Measurements from ENCODE around the gene LRP6.

Gene LRP6

DNA sequence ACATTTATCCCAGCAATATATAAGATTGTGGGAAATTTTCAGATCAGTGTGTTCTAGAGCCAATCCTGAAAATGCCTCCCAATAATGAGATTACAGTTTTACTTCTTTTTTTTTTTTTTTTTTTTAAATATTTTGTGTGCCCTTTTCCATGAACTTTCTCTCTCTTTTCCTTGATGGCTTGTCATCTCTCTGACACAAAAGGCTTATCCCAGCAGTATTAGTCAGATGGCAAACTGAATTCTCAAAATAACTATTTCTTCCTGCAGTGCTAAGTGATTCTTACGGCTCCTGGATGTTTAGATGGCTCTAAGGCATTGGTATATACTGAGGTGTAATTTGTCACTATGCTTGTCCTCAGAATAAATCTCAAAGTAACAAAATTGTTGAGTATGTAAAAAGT, 86.7 kb downstream of the LRP6 start:
- Histone ChIP-seq H3K79me2 (ENCODE audit: control insufficient read depth, low read length) (no peaks in the 10 kb centered on the region), H3K36me3 (ENCODE audit: control insufficient read depth, low read length) (peaks cover 6% of the 10 kb centered on the region), H3K27me3 (ENCODE audit: control insufficient read depth, low read length) (no peaks in the 10 kb centered on the region), H3K9me2 (replicated peaks; ENCODE audit: control insufficient read depth, low read length) (no peaks in the 10 kb centered on the region), H3K4me3 (ENCODE audit: low read length) (no peak overlapping the region), H3K4me2 (ENCODE audit: low read length) (no peak overlapping the region), H3K4me1 (ENCODE audit: control insufficient read depth, low read length) (peaks cover 8% of the 10 kb centered on the region), H4K20me1 (ENCODE audit: control insufficient read depth, insufficient read depth, low read depth, low read length) (no peaks in the 10 kb centered on the region), H3F3A (ENCODE audit: control insufficient read depth, insufficient read depth) (no peaks in the 10 kb centered on the region), H3K9me3 (ENCODE audit: control insufficient read depth, insufficient read depth, low read length) (no peaks in the 10 kb centered on the region), H3K27ac (ENCODE audit: low read depth, low read length) (no peak overlapping the region)
- TF ChIP-seq EZH2phosphoT487 (IDR thresholded peaks at IDR 0.05; ENCODE audit: borderline replicate concordance, low read length): no peak
- TF ChIP-seq, protein P1, sequence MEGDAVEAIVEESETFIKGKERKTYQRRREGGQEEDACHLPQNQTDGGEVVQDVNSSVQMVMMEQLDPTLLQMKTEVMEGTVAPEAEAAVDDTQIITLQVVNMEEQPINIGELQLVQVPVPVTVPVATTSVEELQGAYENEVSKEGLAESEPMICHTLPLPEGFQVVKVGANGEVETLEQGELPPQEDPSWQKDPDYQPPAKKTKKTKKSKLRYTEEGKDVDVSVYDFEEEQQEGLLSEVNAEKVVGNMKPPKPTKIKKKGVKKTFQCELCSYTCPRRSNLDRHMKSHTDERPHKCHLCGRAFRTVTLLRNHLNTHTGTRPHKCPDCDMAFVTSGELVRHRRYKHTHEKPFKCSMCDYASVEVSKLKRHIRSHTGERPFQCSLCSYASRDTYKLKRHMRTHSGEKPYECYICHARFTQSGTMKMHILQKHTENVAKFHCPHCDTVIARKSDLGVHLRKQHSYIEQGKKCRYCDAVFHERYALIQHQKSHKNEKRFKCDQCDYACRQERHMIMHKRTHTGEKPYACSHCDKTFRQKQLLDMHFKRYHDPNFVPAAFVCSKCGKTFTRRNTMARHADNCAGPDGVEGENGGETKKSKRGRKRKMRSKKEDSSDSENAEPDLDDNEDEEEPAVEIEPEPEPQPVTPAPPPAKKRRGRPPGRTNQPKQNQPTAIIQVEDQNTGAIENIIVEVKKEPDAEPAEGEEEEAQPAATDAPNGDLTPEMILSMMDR (IDR thresholded peaks at IDR 0.05; ENCODE audit: low read depth, low read length, poor library complexity, severe bottlenecking): no peak

DNA sequence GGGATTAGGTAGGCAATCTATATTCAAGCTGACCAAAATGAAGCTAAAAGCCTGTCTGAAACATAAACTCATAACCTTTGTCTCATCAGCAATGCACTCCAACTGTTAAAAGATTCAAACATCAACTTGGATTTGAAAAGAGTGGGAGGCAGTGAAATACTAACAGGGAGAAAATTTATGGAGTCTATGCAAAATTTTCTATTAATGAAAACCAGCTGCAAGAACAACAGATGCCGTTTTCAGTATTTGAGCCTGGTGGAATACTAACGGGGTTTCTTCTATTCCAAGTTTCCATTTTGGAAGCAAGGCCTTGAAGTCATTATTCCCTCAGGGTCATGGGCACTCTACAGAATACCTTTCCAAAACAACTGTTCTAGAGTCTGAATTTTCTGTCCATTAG, 88.3 kb downstream of the LRP6 start:
- Histone ChIP-seq H3K27ac (ENCODE audit: low read depth, low read length) (no peak overlapping the region), H3K36me3 (ENCODE audit: control insufficient read depth, low read length) (peaks cover 6% of the 10 kb centered on the region), H3K9me3 (ENCODE audit: control insufficient read depth, insufficient read depth, low read length) (no peaks in the 10 kb centered on the region), H3K9me2 (replicated peaks; ENCODE audit: control insufficient read depth, low read length) (no peaks in the 10 kb centered on the region), H3F3A (ENCODE audit: control insufficient read depth, insufficient read depth) (no peaks in the 10 kb centered on the region), H3K27me3 (ENCODE audit: control insufficient read depth, low read length) (no peaks in the 10 kb centered on the region), H4K20me1 (ENCODE audit: control insufficient read depth, insufficient read depth, low read depth, low read length) (no peaks in the 10 kb centered on the region), H3K4me2 (ENCODE audit: low read length) (no peak overlapping the region), H3K4me3 (ENCODE audit: low read length) (no peak overlapping the region), H3K79me2 (ENCODE audit: control insufficient read depth, low read length) (no peaks in the 10 kb centered on the region), H3K4me1 (ENCODE audit: control insufficient read depth, low read length) (peaks cover 8% of the 10 kb centered on the region)
- TF ChIP-seq, protein P1 (IDR thresholded peaks at IDR 0.05; ENCODE audit: low read depth, low read length, poor library complexity, severe bottlenecking): no peak
- TF ChIP-seq EZH2phosphoT487 (IDR thresholded peaks at IDR 0.05; ENCODE audit: borderline replicate concordance, low read length): no peak

DNA sequence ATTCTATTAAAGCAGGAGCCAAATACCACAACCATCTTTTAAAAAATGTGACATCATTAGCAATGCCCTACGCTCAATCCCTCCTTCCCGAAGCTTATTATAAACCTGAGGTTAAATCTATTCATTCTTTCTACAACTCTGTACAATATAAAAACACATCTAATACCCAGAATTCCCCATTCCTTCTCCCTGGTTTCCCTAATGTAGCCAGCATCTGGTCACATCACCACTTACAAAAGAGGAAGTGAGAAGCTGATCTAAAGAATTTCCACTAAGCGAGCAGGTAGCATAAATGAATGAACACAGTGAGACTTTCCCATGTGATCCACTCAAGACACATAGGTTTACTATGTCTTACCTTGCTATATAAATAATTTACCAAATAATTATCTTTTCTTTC, 90.4 kb downstream of the LRP6 start:
- no peaks in the 10 kb centered on the region for H3K79me2 ChIP-seq (ENCODE audit: control insufficient read depth, low read length)
- H3K4me2 ChIP-seq (ENCODE audit: low read length): no peak overlapping the region
- H3F3A ChIP-seq (ENCODE audit: control insufficient read depth, insufficient read depth): no peaks in the 10 kb centered on the region
- H4K20me1 ChIP-seq (ENCODE audit: control insufficient read depth, insufficient read depth, low read depth, low read length): no peaks in the 10 kb centered on the region
- H3K9me2 ChIP-seq (replicated peaks; ENCODE audit: control insufficient read depth, low read length): no peaks in the 10 kb centered on the region
- H3K27ac ChIP-seq (ENCODE audit: low read depth, low read length): no peak overlapping the region
- peaks cover 8% of the 10 kb centered on the region for H3K4me1 ChIP-seq (ENCODE audit: control insufficient read depth, low read length)
- no peaks in the 10 kb centered on the region for H3K9me3 ChIP-seq (ENCODE audit: control insufficient read depth, insufficient read depth, low read length)
- no peaks in the 10 kb centered on the region for H3K27me3 ChIP-seq (ENCODE audit: control insufficient read depth, low read length)
- no peak overlapping the region for H3K4me3 ChIP-seq (ENCODE audit: low read length)
- TF ChIP-seq, protein P1 (IDR thresholded peaks at IDR 0.05; ENCODE audit: low read depth, low read length, poor library complexity, severe bottlenecking): no peak
- TF ChIP-seq EZH2phosphoT487 (IDR thresholded peaks at IDR 0.05; ENCODE audit: borderline replicate concordance, low read length): no peak
- H3K36me3 ChIP-seq (ENCODE audit: control insufficient read depth, low read length): peaks cover 6% of the 10 kb centered on the region
